ENCODE data around the gene ENKUR.
"Not testable (repeated sequence)": the region's sequence is repeated elsewhere in the genome, so short reads cannot be mapped to it uniquely, and the experiment has no call there.

Gene ENKUR

DNA sequence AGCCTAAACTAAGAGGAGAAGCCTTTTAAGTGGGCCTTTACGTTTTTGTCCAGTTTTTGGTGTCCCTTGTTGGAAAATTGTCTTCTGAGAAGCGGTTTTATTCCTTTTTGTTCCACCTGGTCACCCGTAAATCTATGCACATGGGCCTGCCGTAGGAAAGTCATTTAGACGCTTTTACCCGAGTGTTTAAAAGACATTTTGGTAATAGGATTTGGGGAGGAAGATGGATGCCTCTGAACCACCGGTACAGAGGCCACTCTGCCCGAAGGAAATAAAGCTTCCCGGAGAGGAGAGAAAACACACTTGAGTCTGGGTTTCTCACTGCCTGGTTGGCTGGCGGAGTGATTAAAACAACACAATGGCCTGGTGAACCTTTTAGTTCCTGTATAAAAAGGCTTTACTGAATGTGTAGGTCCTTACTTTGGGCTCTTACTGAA is 1.2 kb upstream of the ENKUR start:
- ATAC-seq, result no peak
- TF ChIP-seq CSDC2 (CRISPR knock-in tag; IDR thresholded peaks at IDR 0.05) (no peak), ZFP30 (CRISPR knock-in tag; IDR thresholded peaks at IDR 0.05) (no peak), ZNF8 (CRISPR knock-in tag; IDR thresholded peaks at IDR 0.05) (no peak), BACH2 (CRISPR knock-in tag; IDR thresholded peaks at IDR 0.05; ENCODE audit: borderline replicate concordance) (no peak), GLIS3 (CRISPR knock-in tag; IDR thresholded peaks at IDR 0.05) (no peak), ARNTL (CRISPR knock-in tag; IDR thresholded peaks at IDR 0.05; ENCODE audit: borderline replicate concordance, low read depth) (no peak), SNAI2 (CRISPR knock-in tag; IDR thresholded peaks at IDR 0.05) (no peak), OSR1 (CRISPR knock-in tag; IDR thresholded peaks at IDR 0.05) (no peak), TCF4 (CRISPR knock-in tag; IDR thresholded peaks at IDR 0.05; ENCODE audit: borderline replicate concordance) (no peak), ESRRG (CRISPR knock-in tag; IDR thresholded peaks at IDR 0.05) (no peak), ZC3H10 (CRISPR knock-in tag; IDR thresholded peaks at IDR 0.05) (no peak)
- TF ChIP-seq, protein P1, sequence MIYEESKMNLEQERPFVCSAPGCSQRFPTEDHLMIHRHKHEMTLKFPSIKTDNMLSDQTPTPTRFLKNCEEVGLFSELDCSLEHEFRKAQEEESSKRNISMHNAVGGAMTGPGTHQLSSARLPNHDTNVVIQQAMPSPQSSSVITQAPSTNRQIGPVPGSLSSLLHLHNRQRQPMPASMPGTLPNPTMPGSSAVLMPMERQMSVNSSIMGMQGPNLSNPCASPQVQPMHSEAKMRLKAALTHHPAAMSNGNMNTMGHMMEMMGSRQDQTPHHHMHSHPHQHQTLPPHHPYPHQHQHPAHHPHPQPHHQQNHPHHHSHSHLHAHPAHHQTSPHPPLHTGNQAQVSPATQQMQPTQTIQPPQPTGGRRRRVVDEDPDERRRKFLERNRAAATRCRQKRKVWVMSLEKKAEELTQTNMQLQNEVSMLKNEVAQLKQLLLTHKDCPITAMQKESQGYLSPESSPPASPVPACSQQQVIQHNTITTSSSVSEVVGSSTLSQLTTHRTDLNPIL (CRISPR knock-in tag; IDR thresholded peaks at IDR 0.05; ENCODE audit: low read depth), result no peak
- TF ChIP-seq, protein P2, sequence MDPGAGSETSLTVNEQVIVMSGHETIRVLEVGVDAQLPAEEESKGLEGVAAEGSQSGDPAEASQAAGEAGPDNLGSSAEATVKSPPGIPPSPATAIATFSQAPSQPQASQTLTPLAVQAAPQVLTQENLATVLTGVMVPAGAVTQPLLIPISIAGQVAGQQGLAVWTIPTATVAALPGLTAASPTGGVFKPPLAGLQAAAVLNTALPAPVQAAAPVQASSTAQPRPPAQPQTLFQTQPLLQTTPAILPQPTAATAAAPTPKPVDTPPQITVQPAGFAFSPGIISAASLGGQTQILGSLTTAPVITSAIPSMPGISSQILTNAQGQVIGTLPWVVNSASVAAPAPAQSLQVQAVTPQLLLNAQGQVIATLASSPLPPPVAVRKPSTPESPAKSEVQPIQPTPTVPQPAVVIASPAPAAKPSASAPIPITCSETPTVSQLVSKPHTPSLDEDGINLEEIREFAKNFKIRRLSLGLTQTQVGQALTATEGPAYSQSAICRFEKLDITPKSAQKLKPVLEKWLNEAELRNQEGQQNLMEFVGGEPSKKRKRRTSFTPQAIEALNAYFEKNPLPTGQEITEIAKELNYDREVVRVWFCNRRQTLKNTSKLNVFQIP (CRISPR knock-in tag; IDR thresholded peaks at IDR 0.05; ENCODE audit: borderline replicate concordance, low read depth), result no peak
- TF ChIP-seq, protein P3, sequence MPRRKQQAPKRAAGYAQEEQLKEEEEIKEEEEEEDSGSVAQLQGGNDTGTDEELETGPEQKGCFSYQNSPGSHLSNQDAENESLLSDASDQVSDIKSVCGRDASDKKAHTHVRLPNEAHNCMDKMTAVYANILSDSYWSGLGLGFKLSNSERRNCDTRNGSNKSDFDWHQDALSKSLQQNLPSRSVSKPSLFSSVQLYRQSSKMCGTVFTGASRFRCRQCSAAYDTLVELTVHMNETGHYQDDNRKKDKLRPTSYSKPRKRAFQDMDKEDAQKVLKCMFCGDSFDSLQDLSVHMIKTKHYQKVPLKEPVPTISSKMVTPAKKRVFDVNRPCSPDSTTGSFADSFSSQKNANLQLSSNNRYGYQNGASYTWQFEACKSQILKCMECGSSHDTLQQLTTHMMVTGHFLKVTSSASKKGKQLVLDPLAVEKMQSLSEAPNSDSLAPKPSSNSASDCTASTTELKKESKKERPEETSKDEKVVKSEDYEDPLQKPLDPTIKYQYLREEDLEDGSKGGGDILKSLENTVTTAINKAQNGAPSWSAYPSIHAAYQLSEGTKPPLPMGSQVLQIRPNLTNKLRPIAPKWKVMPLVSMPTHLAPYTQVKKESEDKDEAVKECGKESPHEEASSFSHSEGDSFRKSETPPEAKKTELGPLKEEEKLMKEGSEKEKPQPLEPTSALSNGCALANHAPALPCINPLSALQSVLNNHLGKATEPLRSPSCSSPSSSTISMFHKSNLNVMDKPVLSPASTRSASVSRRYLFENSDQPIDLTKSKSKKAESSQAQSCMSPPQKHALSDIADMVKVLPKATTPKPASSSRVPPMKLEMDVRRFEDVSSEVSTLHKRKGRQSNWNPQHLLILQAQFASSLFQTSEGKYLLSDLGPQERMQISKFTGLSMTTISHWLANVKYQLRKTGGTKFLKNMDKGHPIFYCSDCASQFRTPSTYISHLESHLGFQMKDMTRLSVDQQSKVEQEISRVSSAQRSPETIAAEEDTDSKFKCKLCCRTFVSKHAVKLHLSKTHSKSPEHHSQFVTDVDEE (CRISPR knock-in tag; IDR thresholded peaks at IDR 0.05), result no peak

DNA sequence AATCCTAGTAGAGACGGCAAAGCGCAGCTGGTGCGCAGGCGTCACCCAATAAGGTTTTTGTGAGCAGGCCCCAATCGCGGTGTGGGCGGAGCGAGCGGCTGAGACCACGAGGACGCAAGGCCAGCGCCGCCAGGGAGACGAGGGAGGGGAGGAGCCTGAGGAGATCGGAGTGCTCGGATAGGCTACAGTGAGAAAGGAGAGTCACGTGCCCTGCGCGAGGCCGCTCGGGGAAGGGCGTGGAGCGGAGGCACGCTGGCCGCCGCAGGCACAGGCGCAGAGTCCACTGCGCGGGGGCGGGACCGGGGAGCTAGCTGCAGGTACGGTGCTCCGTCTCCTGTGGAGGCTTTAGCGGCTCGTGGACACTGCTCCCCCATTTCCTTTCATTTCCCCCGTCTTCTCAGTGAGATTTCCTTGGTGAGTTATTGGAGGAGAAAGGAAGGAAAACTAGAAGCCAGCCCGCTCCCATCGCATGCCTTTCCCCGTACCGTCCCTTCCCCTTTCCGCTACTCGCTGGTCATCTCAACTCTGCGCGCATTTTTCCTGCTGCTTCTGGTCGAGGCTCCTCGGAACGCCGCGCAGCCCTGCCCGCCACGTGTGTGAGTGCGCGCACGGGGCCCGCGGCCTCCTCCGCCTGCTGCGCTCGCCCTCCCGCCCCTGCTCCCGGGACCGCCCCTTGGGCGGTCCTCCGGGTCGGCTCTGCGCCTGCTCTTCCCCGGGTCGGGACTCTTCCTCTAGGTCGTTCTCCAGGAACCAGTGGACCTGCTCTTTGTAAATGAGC is 607 bp upstream of the ENKUR start, which contains the start of gene THNSL1:
Gene THNSL1 (plus strand): TSS at position 237 of the 778 bp plus-strand sequence. CDS start 6,612 bp downstream, outside the sequence.
- TF ChIP-seq ZFP3 (CRISPR knock-in tag; IDR thresholded peaks at IDR 0.05), result peak; percentile 93
- TF ChIP-seq ARNTL (CRISPR knock-in tag; IDR thresholded peaks at IDR 0.05; ENCODE audit: borderline replicate concordance, low read depth), result 0 out of 2 replicates have a peak, but pooled peaks have one; percentile 51
- 0 out of 2 replicates have a peak, but pooled peaks have one; percentile 30 for TF ChIP-seq SNAI2 (CRISPR knock-in tag; IDR thresholded peaks at IDR 0.05)
- no peak for TF ChIP-seq RARB (CRISPR knock-in tag; IDR thresholded peaks at IDR 0.05)
- peak; percentile 44; the same call in 1 of the 2 replicates for TF ChIP-seq CSDC2 (CRISPR knock-in tag; IDR thresholded peaks at IDR 0.05)
- ATAC-seq, result peak; percentile 98

DNA sequence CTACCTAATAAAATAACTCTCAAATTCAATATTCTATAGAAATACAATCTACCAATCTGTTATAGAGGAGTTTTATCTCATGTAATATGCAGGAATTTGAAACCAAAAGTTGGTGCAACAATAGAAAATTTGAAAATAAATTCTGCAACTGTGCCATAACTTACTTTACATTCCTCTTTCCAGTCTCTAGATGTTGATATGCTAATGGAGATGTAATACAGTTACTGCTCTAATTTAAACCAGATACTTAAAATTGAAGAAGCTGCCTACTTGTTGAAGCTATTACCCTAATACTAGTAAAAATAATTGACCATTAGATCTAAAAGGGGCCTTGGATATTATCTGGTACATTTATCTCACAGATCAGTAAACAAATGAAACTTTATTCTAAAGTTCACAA is 1.4 kb downstream of the ENKUR start:
- ATAC-seq, result no peak
- TF ChIP-seq, protein P1 (CRISPR knock-in tag; IDR thresholded peaks at IDR 0.05; ENCODE audit: low read depth), result peak; percentile 62; the same call in 1 of the 2 replicates
- no peak for TF ChIP-seq ZNF8 (CRISPR knock-in tag; IDR thresholded peaks at IDR 0.05)
- TF ChIP-seq CSDC2 (CRISPR knock-in tag; IDR thresholded peaks at IDR 0.05), result no peak
- no peak for TF ChIP-seq RARB (CRISPR knock-in tag; IDR thresholded peaks at IDR 0.05)
- peak; percentile 93 for TF ChIP-seq TCF4 (CRISPR knock-in tag; IDR thresholded peaks at IDR 0.05; ENCODE audit: borderline replicate concordance)
- TF ChIP-seq PPARA (CRISPR knock-in tag; IDR thresholded peaks at IDR 0.05; ENCODE audit: borderline replicate concordance), result no peak
- TF ChIP-seq ISL1 (CRISPR knock-in tag; IDR thresholded peaks at IDR 0.05), result peak; percentile 97
- TF ChIP-seq ZNF565 (CRISPR knock-in tag; conservative IDR thresholded peaks at IDR 0.05; ENCODE audit: low read depth), result no peak
- TF ChIP-seq ESRRG (CRISPR knock-in tag; IDR thresholded peaks at IDR 0.05), result peak; percentile 76; the same call in 1 of the 2 replicates

DNA sequence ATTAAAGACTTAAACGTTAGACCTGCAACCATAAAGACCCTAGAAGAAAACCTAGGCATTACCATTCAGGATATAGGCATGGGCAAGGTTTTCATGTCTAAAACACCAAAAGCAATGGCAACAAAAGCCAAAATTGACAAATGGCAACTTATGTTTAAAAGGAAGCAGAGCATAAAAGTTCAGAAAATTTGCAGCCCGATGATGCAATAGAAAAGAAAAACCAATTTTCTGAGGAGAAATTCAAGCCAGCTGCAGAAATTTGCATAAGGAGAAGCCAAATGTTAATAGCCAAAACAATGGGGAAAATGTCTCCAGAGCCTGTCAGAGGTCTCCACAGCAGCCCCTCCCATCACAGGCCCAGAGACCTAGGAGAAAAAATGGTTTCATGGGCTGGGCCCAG is 4.4 kb downstream of the ENKUR start:
- not testable (repeated sequence) for ATAC-seq

Measured in SK-N-SH treated with all-trans-retinoic acid at 6 μM for 48 hours (cell line).